HPDE6-E6E7 (cell line): ENCODE results near the gene POLR2C.
"Not testable (repeated sequence)": the region's sequence is repeated elsewhere in the genome, so short reads cannot be mapped to it uniquely, and the experiment has no call there.

Source experiments
- DNase-seq: peaks from one replicate; pipeline ENCODE4 v3.0.0; 2011; ENCODE audit warnings: missing footprints; ENCODE audit errors: extremely low spot score

Gene POLR2C

GRCh38 chr16:57462209-57462977 is at the start of gene POLR2C:
TSS of gene POLR2C (plus strand) at chr16:57462679. CDS start at chr16:57462725, 46 bp downstream.
- DNase-seq = peak; percentile 94

- DNase-seq = no peak
Measured at GRCh38 chr16:57413301-57413730, 49.2 kb upstream of the POLR2C start.

GRCh38 chr16:57413733-57414132 is 48.7 kb upstream of the POLR2C start:
- DNase-seq = no peak

- DNase-seq = no peak
Measured at GRCh38 chr16:57416084-57416483, 46.4 kb upstream of the POLR2C start.

GRCh38 chr16:57419506-57419905 is 43.0 kb upstream of the POLR2C start:
- no peak for DNase-seq

- DNase-seq = peak; percentile 46
Measured at GRCh38 chr16:57422026-57422944, 40.2 kb upstream of the POLR2C start.

GRCh38 chr16:57423152-57423551 is 39.3 kb upstream of the POLR2C start:
- DNase-seq = no peak

GRCh38 chr16:57424583-57424982 is 37.9 kb upstream of the POLR2C start:
- DNase-seq = no peak

- DNase-seq = no peak
Measured at GRCh38 chr16:57426356-57426755, 36.1 kb upstream of the POLR2C start.

GRCh38 chr16:57427307-57427706 is 35.2 kb upstream of the POLR2C start:
- no peak for DNase-seq

- no peak for DNase-seq
Measured at GRCh38 chr16:57427824-57428223, 34.7 kb upstream of the POLR2C start.

GRCh38 chr16:57430955-57431354 is 31.5 kb upstream of the POLR2C start:
- DNase-seq = no peak

GRCh38 chr16:57432505-57432904 is 30.0 kb upstream of the POLR2C start:
- DNase-seq = no peak

GRCh38 chr16:57432989-57433388 is 29.5 kb upstream of the POLR2C start:
- no peak for DNase-seq

- no peak for DNase-seq
Measured at GRCh38 chr16:57434003-57434402, 28.5 kb upstream of the POLR2C start.

- DNase-seq = no peak
Measured at GRCh38 chr16:57435838-57436237, 26.6 kb upstream of the POLR2C start.

- not testable (repeated sequence) for DNase-seq
Measured at GRCh38 chr16:57439947-57440346, 22.5 kb upstream of the POLR2C start.

- DNase-seq = not testable (repeated sequence)
Measured at GRCh38 chr16:57440551-57440950, 21.9 kb upstream of the POLR2C start.

- DNase-seq = no peak
Measured at GRCh38 chr16:57444711-57445110, 17.8 kb upstream of the POLR2C start.

GRCh38 chr16:57445510-57445909 is 17.0 kb upstream of the POLR2C start:
- DNase-seq = no peak

GRCh38 chr16:57446531-57447185 is 15.8 kb upstream of the POLR2C start:
- DNase-seq = no peak
